ENCODE data around the gene ERP44.

GRCh38 chr9:100070104-100071041 is 28.4 kb downstream of the ERP44 start:
- TF ChIP-seq POLR2A (IDR thresholded peaks at IDR 0.05), result no peak
- no peak for TF ChIP-seq CTCF (IDR thresholded peaks at IDR 0.05)
